ENCODE data around the gene KCNQ2. TPM values are rescaled to one million over a fixed set of nuclear protein-coding genes. Genes with fewer than 3 reads are reported as not detected.

Gene KCNQ2
- total and polyA plus RNA-seq, 3 donors from 2014 or later = 36.2 to 60.9 (median 49.2) TPM

DNA sequence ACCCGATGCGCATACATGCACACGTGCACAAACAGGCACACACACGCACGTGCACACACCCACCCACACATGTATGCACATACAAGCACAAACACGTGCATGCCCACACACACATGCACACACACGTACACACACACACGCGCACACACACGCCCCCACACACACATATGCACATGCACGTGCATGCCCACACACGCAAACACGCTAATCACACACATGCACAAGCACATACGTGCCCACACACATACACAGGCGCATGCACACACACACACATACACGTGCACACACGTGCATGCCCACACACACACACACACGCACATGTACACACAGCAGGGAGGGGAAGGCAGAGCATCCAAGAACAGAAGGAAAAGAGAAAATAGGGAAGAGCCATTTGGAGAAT lies 84.5 kb downstream of the KCNQ2 start:
- H3K27ac ChIP-seq = no peak overlapping the region
- no peak overlapping the region for H3K4me3 ChIP-seq
- H3K27me3 ChIP-seq = no peaks in the 10 kb centered on the region
- no peak for DNase-seq
- no peaks in the 10 kb centered on the region for H3K9me3 ChIP-seq
- no peaks in the 10 kb centered on the region for H3K36me3 ChIP-seq (ENCODE audit: low read depth, missing control alignments)
- intact Hi-C loops (cut with DNase I; ENCODE audit: low total_unique reads) = no loop called here
- WGBS, 2 donors = 60 to 77% methylated on average over 18 of the region's 18 CpGs
- TF ChIP-seq, protein P1, sequence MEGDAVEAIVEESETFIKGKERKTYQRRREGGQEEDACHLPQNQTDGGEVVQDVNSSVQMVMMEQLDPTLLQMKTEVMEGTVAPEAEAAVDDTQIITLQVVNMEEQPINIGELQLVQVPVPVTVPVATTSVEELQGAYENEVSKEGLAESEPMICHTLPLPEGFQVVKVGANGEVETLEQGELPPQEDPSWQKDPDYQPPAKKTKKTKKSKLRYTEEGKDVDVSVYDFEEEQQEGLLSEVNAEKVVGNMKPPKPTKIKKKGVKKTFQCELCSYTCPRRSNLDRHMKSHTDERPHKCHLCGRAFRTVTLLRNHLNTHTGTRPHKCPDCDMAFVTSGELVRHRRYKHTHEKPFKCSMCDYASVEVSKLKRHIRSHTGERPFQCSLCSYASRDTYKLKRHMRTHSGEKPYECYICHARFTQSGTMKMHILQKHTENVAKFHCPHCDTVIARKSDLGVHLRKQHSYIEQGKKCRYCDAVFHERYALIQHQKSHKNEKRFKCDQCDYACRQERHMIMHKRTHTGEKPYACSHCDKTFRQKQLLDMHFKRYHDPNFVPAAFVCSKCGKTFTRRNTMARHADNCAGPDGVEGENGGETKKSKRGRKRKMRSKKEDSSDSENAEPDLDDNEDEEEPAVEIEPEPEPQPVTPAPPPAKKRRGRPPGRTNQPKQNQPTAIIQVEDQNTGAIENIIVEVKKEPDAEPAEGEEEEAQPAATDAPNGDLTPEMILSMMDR (IDR thresholded peaks at IDR 0.05) = no peak
- TF ChIP-seq POLR2A (IDR thresholded peaks at IDR 0.05) = no peak
- no peaks in the 10 kb centered on the region for H3K4me1 ChIP-seq

DNA sequence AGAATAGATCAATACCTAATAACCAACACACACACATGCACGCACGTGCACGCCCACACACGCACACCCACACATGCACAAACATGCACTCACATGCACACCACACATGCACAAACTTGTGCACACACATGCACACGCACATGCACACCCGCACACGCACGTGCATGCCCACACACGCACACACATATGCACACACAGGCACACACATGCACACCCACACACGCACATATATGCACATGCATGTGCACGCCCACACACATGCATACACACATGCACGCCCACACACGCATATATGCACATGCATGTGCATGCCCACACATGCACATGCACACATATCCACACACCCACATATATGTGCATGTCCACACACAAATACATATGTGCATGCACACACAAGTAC lies 85.1 kb downstream of the KCNQ2 start:
- Histone ChIP-seq H3K36me3 (ENCODE audit: low read depth, missing control alignments) (no peaks in the 10 kb centered on the region), H3K9me3 (no peaks in the 10 kb centered on the region), H3K27me3 (no peaks in the 10 kb centered on the region), H3K4me3 (no peak overlapping the region), H3K27ac (no peak overlapping the region), H3K4me1 (no peaks in the 10 kb centered on the region)
- 60 to 81% methylated on average over 13 of the region's 13 CpGs for WGBS, 2 donors
- TF ChIP-seq, protein P1 (IDR thresholded peaks at IDR 0.05) = no peak
- TF ChIP-seq POLR2A (IDR thresholded peaks at IDR 0.05) = no peak
- no peak for DNase-seq
- intact Hi-C loops (cut with DNase I; ENCODE audit: low total_unique reads) = no loop called here

DNA sequence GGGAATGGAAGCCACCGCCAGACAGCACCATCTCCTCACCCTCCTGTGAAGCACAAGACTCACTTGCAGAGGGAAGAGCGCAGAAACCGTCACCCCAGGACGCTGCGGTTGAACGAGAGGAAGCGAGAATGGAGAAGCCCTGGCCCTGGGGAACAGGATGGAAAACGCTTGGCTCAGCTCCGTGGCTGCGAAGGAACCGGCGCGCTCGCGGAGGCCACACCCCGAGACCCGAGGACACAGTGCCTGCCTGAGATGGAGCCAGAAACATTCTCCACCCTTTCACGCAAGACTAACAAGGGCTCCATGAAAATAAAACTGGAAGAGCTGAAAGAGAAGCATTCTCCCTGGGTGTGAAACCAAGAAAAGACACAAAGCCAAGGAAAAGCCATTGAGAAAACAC lies 86.0 kb downstream of the KCNQ2 start:
- no peaks in the 10 kb centered on the region for H3K4me1 ChIP-seq
- no peak overlapping the region for H3K27ac ChIP-seq
- no peak for DNase-seq
- TF ChIP-seq, protein P1 (IDR thresholded peaks at IDR 0.05) = no peak
- H3K9me3 ChIP-seq = no peaks in the 10 kb centered on the region
- 78 to 89% methylated on average over 18 of the region's 18 CpGs for WGBS, 2 donors
- H3K36me3 ChIP-seq (ENCODE audit: low read depth, missing control alignments) = no peaks in the 10 kb centered on the region
- no peak overlapping the region for H3K4me3 ChIP-seq
- intact Hi-C loops (cut with DNase I; ENCODE audit: low total_unique reads) = no loop called here
- no peaks in the 10 kb centered on the region for H3K27me3 ChIP-seq

DNA sequence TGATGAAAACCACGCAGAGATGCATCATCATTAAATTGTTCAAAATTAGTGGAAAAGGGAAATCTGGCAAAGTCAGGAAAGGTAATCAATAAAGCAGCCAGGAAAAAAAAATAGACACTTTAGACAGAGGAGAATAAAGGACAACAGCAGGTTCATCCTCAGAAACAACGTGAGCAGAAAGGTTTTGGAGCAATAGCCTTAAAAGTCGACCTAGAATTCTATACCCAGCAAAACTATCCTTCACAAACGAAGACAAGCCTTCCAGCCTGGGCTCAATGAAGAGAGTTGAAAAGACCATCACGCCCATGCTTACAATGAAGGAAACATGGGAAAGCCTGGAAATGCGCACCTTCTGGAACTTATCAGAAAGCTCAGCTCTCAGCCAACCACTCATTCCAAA lies 86.6 kb downstream of the KCNQ2 start:
- WGBS, 2 donors = 77 to 90% methylated on average over 6 of the region's 6 CpGs
- Histone ChIP-seq H3K9me3 (no peaks in the 10 kb centered on the region), H3K4me1 (no peaks in the 10 kb centered on the region), H3K27me3 (no peaks in the 10 kb centered on the region), H3K4me3 (no peak overlapping the region), H3K27ac (no peak overlapping the region), H3K36me3 (ENCODE audit: low read depth, missing control alignments) (no peaks in the 10 kb centered on the region)
- no peak for DNase-seq
- TF ChIP-seq, protein P1 (IDR thresholded peaks at IDR 0.05) = no peak
- no peak for TF ChIP-seq POLR2A (IDR thresholded peaks at IDR 0.05)
- intact Hi-C loops (cut with DNase I; ENCODE audit: low total_unique reads) = no loop called here

DNA sequence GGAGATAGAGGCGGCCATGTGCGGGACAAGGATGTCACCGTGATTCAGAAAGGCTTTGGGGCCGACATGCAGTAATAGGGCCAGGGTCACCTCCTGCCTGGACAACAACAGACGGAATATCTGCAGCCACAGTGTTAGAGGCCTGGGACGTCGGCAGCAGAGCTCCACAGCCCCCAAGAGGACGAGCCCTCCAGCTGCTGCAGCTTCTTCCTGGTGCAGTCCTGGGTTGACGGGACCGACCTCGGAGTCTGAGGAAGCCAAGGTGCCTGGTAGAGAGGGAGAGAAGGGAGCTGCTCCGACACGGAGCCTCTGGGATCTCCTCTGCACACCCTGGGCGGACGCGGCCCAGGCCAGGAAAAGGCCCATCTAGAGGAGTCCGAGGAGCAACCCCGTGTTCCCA lies 88.1 kb downstream of the KCNQ2 start:
- WGBS, 2 donors = 87 to 90% methylated on average over 12 to 18 of the region's 18 CpGs

More for the DNA sequence above, 88.1 kb downstream of the KCNQ2 start:
- Histone ChIP-seq H3K4me1 (no peaks in the 10 kb centered on the region), H3K27me3 (no peaks in the 10 kb centered on the region), H3K9me3 (no peaks in the 10 kb centered on the region), H3K27ac (no peak overlapping the region), H3K4me3 (no peak overlapping the region), H3K36me3 (ENCODE audit: low read depth, missing control alignments) (no peaks in the 10 kb centered on the region)
- TF ChIP-seq POLR2A (IDR thresholded peaks at IDR 0.05) = no peak
- TF ChIP-seq, protein P1 (IDR thresholded peaks at IDR 0.05) = no peak
- no peak for DNase-seq
- intact Hi-C loops (cut with DNase I; ENCODE audit: low total_unique reads) = loop anchor here (5.0 kb wide), 1 partner anchor 77 kb away; no protein-coding TSS in a partner anchor

All from testis (tissue), 3 donors.